ENCODE data around the gene PLIN4. TPM values are rescaled to one million over a fixed set of nuclear protein-coding genes. Genes with fewer than 3 reads are reported as not detected.

Gene PLIN4
- total and polyA plus RNA-seq, 9 of the 15 experiments (the other 6 are each of a cell fraction or from before 2014, with no cell fraction given) = 0.04 to 0.16 (median 0.07) TPM; not detected in 3

DNA sequence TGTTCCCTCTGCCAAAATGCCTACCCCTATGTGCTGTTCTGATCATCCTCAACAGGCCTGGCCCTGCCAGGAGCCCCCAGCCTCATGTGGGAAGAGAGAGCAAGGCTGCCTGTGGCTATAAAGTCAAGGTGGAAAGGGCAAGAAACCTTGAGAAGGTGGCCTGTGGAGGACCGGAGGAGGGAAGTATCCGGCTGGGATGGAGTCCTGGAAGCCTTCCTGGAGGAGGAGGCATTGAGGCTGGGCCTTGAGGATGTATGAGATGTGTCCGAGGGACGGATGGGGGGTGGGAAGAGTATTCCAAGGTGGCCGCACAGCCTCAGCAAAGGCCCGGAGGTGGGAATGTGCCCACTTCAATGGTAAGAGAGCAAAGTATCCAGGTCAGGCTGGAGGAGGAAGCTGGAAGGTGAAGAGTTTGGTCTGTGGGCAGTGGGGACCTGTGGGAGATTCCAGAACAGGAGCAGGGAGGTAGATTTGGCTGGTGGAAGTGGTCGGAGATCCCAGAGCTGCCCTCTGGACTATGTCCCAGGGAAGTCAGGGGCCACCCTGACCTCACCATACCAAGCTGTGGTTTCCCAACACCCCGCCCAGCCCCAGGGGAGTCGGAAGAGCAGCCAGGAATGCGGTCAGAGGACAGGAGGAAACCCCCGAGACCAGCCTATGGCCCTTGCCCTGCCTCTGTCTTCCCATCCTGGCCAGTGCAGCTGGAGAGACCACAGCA lies 3.0 kb upstream of the PLIN4 start:
- Histone ChIP-seq H3K9me1 (ENCODE audit: control insufficient read depth, insufficient read depth, low read length) (no peaks in the 10 kb centered on the region), H3K9me3 (replicated peaks; ENCODE audit: control insufficient read depth, insufficient read depth, low read depth, low read length) (no peaks in the 10 kb centered on the region), H3K9ac (ENCODE audit: insufficient read depth in 1 of 2, low read depth in 2 of 2, low read length in 2 of 2) (peak overlapping the region in 1 of 2 experiments; percentile 64; a peak in 2 of 4 replicates), H3K27me3 (ENCODE audit: control insufficient read depth in 2 of 2, insufficient read depth in 2 of 2, low read length in 2 of 2) (peaks cover 3 to 4% of the 10 kb centered on the region in 2 experiments; a peak in 3 of 5 replicates), H3K79me2 (ENCODE audit: control insufficient read depth, insufficient read depth, low read length) (no peaks in the 10 kb centered on the region), H3K4me2 (ENCODE audit: insufficient read depth, low read length) (no peak overlapping the region), H3K27ac (ENCODE audit: extremely low read depth, low read depth, low read length) (no peak overlapping the region), H3K4me3 (no peak overlapping the region), H4K20me1 (replicated peaks; ENCODE audit: control insufficient read depth, insufficient read depth, low read length) (0 out of 2 replicates have a peak, but pooled peaks cover 3% of the 10 kb centered on the region), H2AFZ (ENCODE audit: low read depth, low read length) (no peak overlapping the region), H3K36me3 (ENCODE audit: control insufficient read depth, insufficient read depth, low read length) (no peaks in the 10 kb centered on the region), H3K4me1 (replicated peaks in 1 of 2; ENCODE audit: control insufficient read depth in 2 of 2, insufficient read depth in 2 of 2, low read length in 2 of 2) (peaks cover 0 to 46% of the 10 kb centered on the region in 2 experiments; a peak in 2 of 5 replicates)
- DNase-seq (ENCODE audit: extremely low read depth in 1 of 4, low spot score in 3 of 4) (no peak), ATAC-seq (no peak), FAIRE-seq (no peak)
- BruUV-seq (replicated peaks) = no TSS peak
- 18% methylated on average over 11 of the region's 11 CpGs for WGBS (ENCODE audit: insufficient coverage, low coverage, missing lambda C conversion rate)
- in situ Hi-C loops (cut with MboI) (no loop called here), intact Hi-C loops (cut with micrococcal nuclease) (no loop called here)
- CTCF ChIA-PET (ENCODE audit: low intra/inter-chr PET ratio) = interaction anchor here (0.7 to 2.1 kb wide), 2 partner anchors 115 kb away, joined by 3 to 9 read pairs; no protein-coding TSS in a partner anchor
- POLR2A ChIA-PET = interaction anchor here (0.9 kb wide), 1 partner anchor 18 kb away, joined by 3 read pairs; no protein-coding TSS in a partner anchor
- TF ChIP-seq, protein P1, sequence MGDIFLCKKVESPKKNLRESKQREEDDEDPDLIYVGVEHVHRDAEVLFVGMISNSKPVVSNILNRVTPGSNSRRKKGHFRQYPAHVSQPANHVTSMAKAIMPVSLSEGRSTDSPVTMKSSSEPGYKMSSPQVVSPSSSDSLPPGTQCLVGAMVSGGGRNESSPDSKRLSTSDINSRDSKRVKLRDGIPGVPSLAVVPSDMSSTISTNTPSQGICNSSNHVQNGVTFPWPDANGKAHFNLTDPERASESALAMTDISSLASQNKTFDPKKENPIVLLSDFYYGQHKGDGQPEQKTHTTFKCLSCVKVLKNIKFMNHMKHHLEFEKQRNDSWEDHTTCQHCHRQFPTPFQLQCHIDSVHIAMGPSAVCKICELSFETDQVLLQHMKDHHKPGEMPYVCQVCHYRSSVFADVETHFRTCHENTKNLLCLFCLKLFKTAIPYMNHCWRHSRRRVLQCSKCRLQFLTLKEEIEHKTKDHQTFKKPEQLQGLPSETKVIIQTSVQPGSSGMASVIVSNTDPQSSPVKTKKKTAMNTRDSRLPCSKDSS (IDR thresholded peaks at IDR 0.05; ENCODE audit: low read depth, partially characterized antibody) = no peak
- TF ChIP-seq FIP1L1 (IDR thresholded peaks at IDR 0.05; ENCODE audit: low read depth, low read length, poor library complexity, severe bottlenecking) (no peak), BCOR (IDR thresholded peaks at IDR 0.05) (peak; percentile 73), ZNF740 (CRISPR knock-in tag; IDR thresholded peaks at IDR 0.05) (no peak), ZNF740 (tag; IDR thresholded peaks at IDR 0.05) (no peak), DLX4 (CRISPR knock-in tag; IDR thresholded peaks at IDR 0.05) (no peak), ZNF76 (CRISPR knock-in tag; IDR thresholded peaks at IDR 0.05; ENCODE audit: borderline replicate concordance) (no peak), JUN (IDR thresholded peaks at IDR 0.05; ENCODE audit: borderline replicate concordance, low read depth, low read length) (no peak), JUN (CRISPR knock-in tag; IDR thresholded peaks at IDR 0.05; ENCODE audit: borderline replicate concordance) (no peak), SP1 (CRISPR knock-in tag; IDR thresholded peaks at IDR 0.05) (no peak), SMARCA5 (IDR thresholded peaks at IDR 0.05) (peak; percentile 73), TSHZ1 (CRISPR knock-in tag; IDR thresholded peaks at IDR 0.05) (no peak), POLR2H (tag; IDR thresholded peaks at IDR 0.05; ENCODE audit: low read depth) (no peak), ZNF143 (CRISPR knock-in tag; IDR thresholded peaks at IDR 0.05) (no peak), HOXB6 (CRISPR knock-in tag; IDR thresholded peaks at IDR 0.05; ENCODE audit: borderline replicate concordance) (no peak), XRCC3 (IDR thresholded peaks at IDR 0.05) (no peak)

Data from K562 (cell line).